Measurements from ENCODE around the gene DENND1B. TPM values are rescaled to one million over a fixed set of nuclear protein-coding genes. Genes with fewer than 3 reads are reported as not detected.

Gene DENND1B
- total RNA-seq, 1 donor from 2014 or later: 13.1 TPM

- no peak for DNase-seq (ENCODE audit: low spot score)
- Mint-ChIP-seq H3K27me3 (ENCODE audit: insufficient read depth, low read depth) (peaks cover 2% of the 10 kb centered on the region), H3K4me1 (no peaks in the 10 kb centered on the region), H3K36me3 (no peaks in the 10 kb centered on the region), H3K27ac (no peak overlapping the region), H3K4me3 (no peak overlapping the region), H3K9me3 (no peaks in the 10 kb centered on the region)
- Histone ChIP-seq H3K4me2 (no peak overlapping the region), H4K20me1 (ENCODE audit: low read depth) (no peaks in the 10 kb centered on the region), H2AFZ (replicated peaks) (peak overlapping the region; percentile 46), H3K27me3 (no peaks in the 10 kb centered on the region), H3K4me1 (no peaks in the 10 kb centered on the region), H3F3A (ENCODE audit: low read depth) (no peaks in the 10 kb centered on the region), H3K9ac (no peak overlapping the region), H3K79me2 (ENCODE audit: low read depth) (no peaks in the 10 kb centered on the region), H3K9me3 (ENCODE audit: low read depth) (no peaks in the 10 kb centered on the region), H3K4me3 (no peak overlapping the region), H3K36me3 (no peaks in the 10 kb centered on the region), H3K27ac (no peak overlapping the region)
- TF ChIP-seq EZH2 (IDR thresholded peaks at IDR 0.05): no peak
- TF ChIP-seq EZH2phosphoT487 (IDR thresholded peaks at IDR 0.05): no peak
- TF ChIP-seq CTCF (IDR thresholded peaks at IDR 0.05): no peak
Observed at GRCh38 chr1:197781968-197782721, 6.9 kb upstream of the DENND1B start.

- Histone ChIP-seq H3K9ac (no peak overlapping the region), H3F3A (ENCODE audit: low read depth) (peaks cover 17% of the 10 kb centered on the region), H3K27ac (no peak overlapping the region), H2AFZ (replicated peaks) (no peak overlapping the region), H4K20me1 (ENCODE audit: low read depth) (no peaks in the 10 kb centered on the region), H3K27me3 (peaks cover 12% of the 10 kb centered on the region), H3K9me3 (ENCODE audit: low read depth) (no peaks in the 10 kb centered on the region), H3K4me1 (peaks cover 9% of the 10 kb centered on the region), H3K4me3 (no peak overlapping the region), H3K79me2 (ENCODE audit: low read depth) (no peaks in the 10 kb centered on the region), H3K36me3 (no peaks in the 10 kb centered on the region), H3K4me2 (no peak overlapping the region)
- no peak overlapping the region for H3K4me3 Mint-ChIP-seq
- peaks cover 10% of the 10 kb centered on the region for H3K27me3 Mint-ChIP-seq (ENCODE audit: insufficient read depth, low read depth)
- H3K4me1 Mint-ChIP-seq: peaks cover 7% of the 10 kb centered on the region
- H3K36me3 Mint-ChIP-seq: no peaks in the 10 kb centered on the region
- DNase-seq (ENCODE audit: low spot score): no peak
- H3K27ac Mint-ChIP-seq: no peak overlapping the region
- H3K9me3 Mint-ChIP-seq: no peaks in the 10 kb centered on the region
- no peak for TF ChIP-seq CTCF (IDR thresholded peaks at IDR 0.05)
- TF ChIP-seq EZH2 (IDR thresholded peaks at IDR 0.05): no peak
- TF ChIP-seq EZH2phosphoT487 (IDR thresholded peaks at IDR 0.05): no peak
Observed at GRCh38 chr1:197779921-197780320, 4.6 kb upstream of the DENND1B start.

GRCh38 chr1:197778366-197778945, 3.2 kb upstream of the DENND1B start:
- H3K79me2 ChIP-seq (ENCODE audit: low read depth): peaks cover 11% of the 10 kb centered on the region
- peaks cover 17% of the 10 kb centered on the region for H3F3A ChIP-seq (ENCODE audit: low read depth)
- H3K9me3 ChIP-seq (ENCODE audit: low read depth): no peaks in the 10 kb centered on the region
- peaks cover 20% of the 10 kb centered on the region for H3K27me3 ChIP-seq
- H3K4me1 ChIP-seq: peaks cover 20% of the 10 kb centered on the region
- H3K36me3 ChIP-seq: no peaks in the 10 kb centered on the region
- H3K27ac Mint-ChIP-seq: no peak overlapping the region
- H3K27ac ChIP-seq: no peak overlapping the region
- H3K4me3 Mint-ChIP-seq: no peak overlapping the region
- peaks cover 19% of the 10 kb centered on the region for H3K4me1 Mint-ChIP-seq
- peaks cover 10% of the 10 kb centered on the region for H3K27me3 Mint-ChIP-seq (ENCODE audit: insufficient read depth, low read depth)
- no peak for TF ChIP-seq EZH2phosphoT487 (IDR thresholded peaks at IDR 0.05)
- TF ChIP-seq CTCF (IDR thresholded peaks at IDR 0.05): no peak
- no peak for TF ChIP-seq EZH2 (IDR thresholded peaks at IDR 0.05)
- no peaks in the 10 kb centered on the region for H4K20me1 ChIP-seq (ENCODE audit: low read depth)
- no peak overlapping the region for H3K4me3 ChIP-seq
- H3K9ac ChIP-seq: no peak overlapping the region
- DNase-seq (ENCODE audit: low spot score): no peak
- no peaks in the 10 kb centered on the region for H3K36me3 Mint-ChIP-seq
- H3K4me2 ChIP-seq: no peak overlapping the region
- no peak overlapping the region for H2AFZ ChIP-seq (replicated peaks)
- no peaks in the 10 kb centered on the region for H3K9me3 Mint-ChIP-seq

Data from neural progenitor cell (in vitro differentiated cells).